GM15510 (cell line): ENCODE data around the gene F2R.

Source experiments
- POLR2A ChIP-seq: IDR thresholded peaks from 3 replicates; pipeline ENCODE4 v1.6.1; 2011; ENCODE audit warnings: borderline replicate concordance; ENCODE audit not compliant: insufficient read length; ENCODE audit errors: extremely low read depth

F2R gene

GRCh38 chr5:76685704-76686103, 30.2 kb upstream of the F2R start:
- no peak for TF ChIP-seq POLR2A

- TF ChIP-seq POLR2A: no peak
These were observed 27.7 kb upstream of the F2R start for GRCh38 chr5:76688212-76688611.

- TF ChIP-seq POLR2A: no peak
These were observed 27.1 kb upstream of the F2R start for GRCh38 chr5:76688836-76689235.

GRCh38 chr5:76689321-76690036, 26.4 kb upstream of the F2R start:
- no peak for TF ChIP-seq POLR2A

GRCh38 chr5:76690037-76690679, 25.8 kb upstream of the F2R start:
- no peak for TF ChIP-seq POLR2A

GRCh38 chr5:76690704-76691466, 25.0 kb upstream of the F2R start:
- TF ChIP-seq POLR2A: no peak

DNA sequence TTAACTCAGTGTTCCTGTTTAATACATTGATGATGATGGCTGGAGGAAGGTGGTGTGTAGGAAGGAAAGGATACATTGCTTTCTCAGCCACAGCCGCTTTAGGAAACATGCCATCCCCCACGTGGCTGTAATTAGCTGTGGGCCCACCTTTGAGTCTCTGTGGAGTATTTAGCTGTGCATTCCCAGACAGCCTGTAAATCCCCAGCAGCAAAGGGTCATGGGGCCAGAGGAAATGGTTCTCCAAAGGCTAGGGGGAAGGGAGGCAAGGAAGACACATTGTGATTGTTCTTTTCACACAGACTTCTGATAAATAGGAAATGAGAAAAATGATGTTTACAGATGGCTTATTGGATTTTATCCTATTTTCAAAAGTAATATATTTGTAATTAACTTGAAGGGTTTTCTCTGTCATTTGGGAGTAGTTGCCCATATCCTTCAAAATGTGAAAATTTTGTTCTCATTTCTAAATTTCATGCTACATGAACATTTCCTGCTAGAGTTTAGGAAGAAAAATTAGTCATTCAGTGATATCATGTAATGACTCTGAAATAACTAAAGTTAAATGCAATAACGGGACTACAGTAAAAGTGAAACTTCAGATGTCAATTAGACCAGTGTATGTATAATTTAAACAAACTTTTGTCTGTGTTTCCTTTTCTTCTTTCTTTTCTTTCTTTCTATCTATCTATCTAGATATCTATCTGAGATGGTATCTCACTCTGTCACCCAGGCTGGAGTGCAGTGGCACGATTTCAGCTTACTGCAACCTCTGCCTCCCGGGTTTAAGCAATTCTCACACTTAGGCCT, 24.3 kb upstream of the F2R start:
- TF ChIP-seq POLR2A: no peak

DNA sequence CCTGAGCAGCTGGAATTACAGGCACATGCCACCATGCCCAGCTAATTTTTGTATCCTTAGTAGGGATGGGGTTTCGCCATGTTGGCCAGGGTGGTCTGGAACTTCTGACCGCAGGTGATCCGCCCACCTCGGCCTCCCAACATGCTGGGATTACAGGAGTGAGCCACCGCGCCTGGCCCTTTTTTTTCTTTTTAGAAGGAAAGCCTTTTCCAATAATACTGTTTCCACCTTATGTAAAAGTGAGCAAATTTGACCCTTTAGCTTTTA, 23.7 kb upstream of the F2R start:
- no peak for TF ChIP-seq POLR2A

GRCh38 chr5:76692651-76693050, 23.3 kb upstream of the F2R start:
- TF ChIP-seq POLR2A: no peak

DNA sequence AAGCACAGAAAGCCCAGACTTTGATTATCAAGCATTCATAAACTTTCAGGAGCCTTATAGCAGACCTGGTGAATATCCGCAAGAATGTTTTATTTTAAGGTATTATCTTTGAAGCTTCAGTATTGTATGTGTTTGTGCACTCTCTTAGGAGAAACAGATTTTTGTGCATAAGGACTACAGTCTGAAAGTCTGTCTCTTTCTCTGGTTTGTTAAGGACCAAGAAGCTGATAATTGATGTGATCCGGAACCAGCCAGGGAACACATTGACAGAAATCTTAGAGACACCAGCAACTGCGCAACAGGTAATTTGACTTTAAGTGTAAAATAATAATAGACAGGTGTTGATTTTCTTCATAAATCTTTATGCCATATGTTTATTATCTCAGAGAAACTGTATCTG, 22.8 kb upstream of the F2R start:
- TF ChIP-seq POLR2A: no peak

GRCh38 chr5:76694317-76694716, 21.6 kb upstream of the F2R start:
- TF ChIP-seq POLR2A: no peak

DNA sequence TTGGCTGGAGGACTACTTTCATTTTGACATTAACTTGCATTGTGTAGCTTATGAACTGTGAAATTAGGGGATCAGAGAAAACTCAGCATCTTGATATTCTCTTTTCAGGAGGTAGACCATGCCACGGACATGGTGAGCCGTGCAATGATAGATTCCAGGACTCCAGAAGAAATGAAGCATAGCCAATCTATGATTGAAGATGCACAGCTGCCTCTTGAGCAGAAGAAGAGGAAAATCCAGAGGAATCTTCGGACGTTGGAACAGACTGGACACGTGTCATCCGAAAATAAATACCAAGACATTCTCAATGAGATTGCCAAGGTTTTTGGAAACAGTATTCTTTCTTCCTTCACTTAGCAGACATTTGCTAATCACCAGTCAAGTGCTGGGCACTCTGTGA, 20.6 kb upstream of the F2R start:
- TF ChIP-seq POLR2A: no peak

GRCh38 chr5:76696251-76696650, 19.7 kb upstream of the F2R start:
- TF ChIP-seq POLR2A: no peak

DNA sequence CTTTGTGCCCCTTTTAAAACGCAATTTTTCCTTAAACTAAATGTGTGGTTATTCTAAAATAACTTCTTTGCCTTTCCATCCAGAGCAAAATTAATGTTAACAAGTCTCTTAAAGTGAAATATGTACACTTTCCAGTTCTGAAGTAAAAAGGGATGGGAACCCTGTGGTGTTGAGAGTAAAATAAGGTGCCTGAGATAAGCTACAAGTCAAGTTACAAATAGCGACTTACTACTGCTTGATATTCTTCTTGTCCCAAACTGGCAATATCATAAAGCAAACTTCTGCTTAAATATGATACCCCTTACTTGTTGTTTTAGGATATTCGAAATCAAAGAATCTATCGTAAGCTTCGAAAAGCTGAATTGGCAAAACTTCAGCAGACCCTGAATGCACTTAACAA, 18.3 kb upstream of the F2R start:
- TF ChIP-seq POLR2A: no peak

DNA sequence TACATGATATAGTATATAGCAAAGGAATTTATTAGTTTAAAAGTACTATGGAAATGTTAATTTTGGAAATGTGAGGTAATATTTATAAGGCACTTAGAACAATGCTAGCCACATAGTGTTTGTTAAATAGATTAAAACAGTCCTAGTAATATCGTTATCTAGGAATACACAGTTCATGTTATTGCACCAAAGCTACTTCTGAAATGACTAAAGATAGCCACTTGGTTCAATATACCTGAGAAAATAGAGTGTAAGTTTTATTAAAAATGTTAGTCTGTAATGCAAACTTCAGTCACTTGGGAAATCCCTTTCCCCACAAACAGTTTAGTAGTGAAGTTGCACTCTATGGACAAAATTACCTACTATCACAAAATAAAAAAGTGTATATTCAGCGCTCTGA, 15.4 kb upstream of the F2R start:
- TF ChIP-seq POLR2A: no peak
